KMS-11 (cell line): ENCODE measurements around the gene BATF.

Experiments
- H2AFZ ChIP-seq: fragments of 200-600 bp; sonication (generic); 2 replicates; pipeline ENCODE4 v1.6.1; 2016; ENCODE audit warnings: antibody characterized with exemption, mixed run types, low read depth
- H3K27ac ChIP-seq: fragments of 200-600 bp; sonication (generic); 2 replicates; pipeline ENCODE4 v1.6.1; 2016; ENCODE audit warnings: mild to moderate bottlenecking, mixed run types
- H3K27me3 ChIP-seq: fragments of 200-600 bp; sonication (generic); 2 replicates; pipeline ENCODE4 v1.6.1; 2017; ENCODE audit warnings: mild to moderate bottlenecking, low read depth, mixed run types, moderate library complexity; ENCODE audit not compliant: insufficient read depth
- H3K36me3 ChIP-seq: fragments of 200-600 bp; sonication (generic); 2 replicates; pipeline ENCODE4 v1.6.1; 2017; ENCODE audit warnings: mild to moderate bottlenecking, mixed run types; ENCODE audit not compliant: insufficient read depth
- H3K4me1 ChIP-seq: fragments of 200-600 bp; sonication (generic); 2 replicates; pipeline ENCODE4 v1.6.1; 2016; ENCODE audit warnings: mild to moderate bottlenecking, low read depth, mixed run types; ENCODE audit not compliant: poor library complexity, severe bottlenecking
- H3K4me2 ChIP-seq: fragments of 200-600 bp; sonication (generic); 2 replicates; pipeline ENCODE4 v1.7.0; 2016; ENCODE audit warnings: mild to moderate bottlenecking, mixed run types
- H3K4me3 ChIP-seq: fragments of 200-600 bp; sonication (generic); IDR thresholded peaks from 2 replicates; pipeline ENCODE4 v1.6.1; 2017; ENCODE audit warnings: low read depth, low read length, mixed read lengths; ENCODE audit not compliant: insufficient read depth
- H3K79me2 ChIP-seq: fragments of 200-600 bp; sonication (generic); 2 replicates; pipeline ENCODE4 v1.6.1; 2016; ENCODE audit warnings: low read depth, mixed run types; ENCODE audit not compliant: insufficient read depth
- H3K9ac ChIP-seq: fragments of 200-600 bp; sonication (generic); 2 replicates; pipeline ENCODE4 v1.6.1; 2016; ENCODE audit warnings: mild to moderate bottlenecking, mixed run types
- H4K20me1 ChIP-seq: fragments of 200-600 bp; sonication (generic); 2 replicates; pipeline ENCODE4 v1.6.1; 2016; ENCODE audit warnings: mild to moderate bottlenecking, mixed run types; ENCODE audit not compliant: insufficient read depth
- TF ChIP-seq, protein P1 (sequence below): fragments of 200-600 bp; sonication (generic); conservative IDR thresholded peaks from 2 replicates; pipeline ENCODE4 v1.6.1; 2017; ENCODE audit warnings: low read depth, mild to moderate bottlenecking, antibody characterized with exemption, low read length, moderate library complexity, mixed read lengths

The BATF gene

GRCh38 chr14:75577090-75577489 is 54.8 kb downstream of the BATF start:
- H3K4me1 ChIP-seq = peaks cover 14% of the 10 kb centered on the region
- no peaks in the 10 kb centered on the region for H3K36me3 ChIP-seq
- no peaks in the 10 kb centered on the region for H3K79me2 ChIP-seq
- TF ChIP-seq, protein P1, sequence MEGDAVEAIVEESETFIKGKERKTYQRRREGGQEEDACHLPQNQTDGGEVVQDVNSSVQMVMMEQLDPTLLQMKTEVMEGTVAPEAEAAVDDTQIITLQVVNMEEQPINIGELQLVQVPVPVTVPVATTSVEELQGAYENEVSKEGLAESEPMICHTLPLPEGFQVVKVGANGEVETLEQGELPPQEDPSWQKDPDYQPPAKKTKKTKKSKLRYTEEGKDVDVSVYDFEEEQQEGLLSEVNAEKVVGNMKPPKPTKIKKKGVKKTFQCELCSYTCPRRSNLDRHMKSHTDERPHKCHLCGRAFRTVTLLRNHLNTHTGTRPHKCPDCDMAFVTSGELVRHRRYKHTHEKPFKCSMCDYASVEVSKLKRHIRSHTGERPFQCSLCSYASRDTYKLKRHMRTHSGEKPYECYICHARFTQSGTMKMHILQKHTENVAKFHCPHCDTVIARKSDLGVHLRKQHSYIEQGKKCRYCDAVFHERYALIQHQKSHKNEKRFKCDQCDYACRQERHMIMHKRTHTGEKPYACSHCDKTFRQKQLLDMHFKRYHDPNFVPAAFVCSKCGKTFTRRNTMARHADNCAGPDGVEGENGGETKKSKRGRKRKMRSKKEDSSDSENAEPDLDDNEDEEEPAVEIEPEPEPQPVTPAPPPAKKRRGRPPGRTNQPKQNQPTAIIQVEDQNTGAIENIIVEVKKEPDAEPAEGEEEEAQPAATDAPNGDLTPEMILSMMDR = no peak
- H3K9ac ChIP-seq = no peak overlapping the region
- H3K27ac ChIP-seq = peak overlapping the region; percentile 35
- no peak overlapping the region for H3K4me3 ChIP-seq
- peak overlapping the region; percentile 90; the same call in 1 of the 2 replicates for H2AFZ ChIP-seq
- H4K20me1 ChIP-seq = no peaks in the 10 kb centered on the region
- H3K4me2 ChIP-seq = peak overlapping the region; percentile 81
- H3K27me3 ChIP-seq = no peaks in the 10 kb centered on the region

- H3K79me2 ChIP-seq = no peaks in the 10 kb centered on the region
- peak overlapping the region; percentile 81 for H3K4me2 ChIP-seq
- 0 out of 2 replicates have a peak overlapping the region, but pooled peaks have one; percentile 18 for H3K9ac ChIP-seq
- TF ChIP-seq, protein P1 = peak; percentile 54; the same call in 1 of the 2 replicates
- no peak overlapping the region for H3K4me3 ChIP-seq
- peaks cover 14% of the 10 kb centered on the region for H3K4me1 ChIP-seq
- no peaks in the 10 kb centered on the region for H3K27me3 ChIP-seq
- peak overlapping the region; percentile 35; the same call in 1 of the 2 replicates for H3K27ac ChIP-seq
- no peaks in the 10 kb centered on the region for H4K20me1 ChIP-seq
- no peaks in the 10 kb centered on the region for H3K36me3 ChIP-seq
- H2AFZ ChIP-seq = peak overlapping the region; percentile 90
Measured at GRCh38 chr14:75577729-75578101, 55.4 kb downstream of the BATF start.

GRCh38 chr14:75578102-75578785 is 56.0 kb downstream of the BATF start, which contains the start of gene FLVCR2:
FLVCR2 (plus strand) TSS chr14:75578620; CDS start chr14:75578973, 353 bp downstream.
- Histone ChIP-seq H3K36me3 (no peaks in the 10 kb centered on the region), H4K20me1 (no peaks in the 10 kb centered on the region), H3K4me3 (no peak within 1 kb of the TSS), H3K4me1 (peaks cover 14% of the 10 kb centered on the region), H3K4me2 (peak within 1 kb of the TSS; percentile 81), H3K27me3 (no peaks in the 10 kb centered on the region), H3K79me2 (no peaks in the 10 kb centered on the region), H3K9ac (0 out of 2 replicates have a peak within 1 kb of the TSS, but pooled peaks have one; percentile 18), H2AFZ (peak within 1 kb of the TSS; percentile 90), H3K27ac (peak within 1 kb of the TSS; percentile 35)
- TF ChIP-seq, protein P1 = no peak

DNA sequence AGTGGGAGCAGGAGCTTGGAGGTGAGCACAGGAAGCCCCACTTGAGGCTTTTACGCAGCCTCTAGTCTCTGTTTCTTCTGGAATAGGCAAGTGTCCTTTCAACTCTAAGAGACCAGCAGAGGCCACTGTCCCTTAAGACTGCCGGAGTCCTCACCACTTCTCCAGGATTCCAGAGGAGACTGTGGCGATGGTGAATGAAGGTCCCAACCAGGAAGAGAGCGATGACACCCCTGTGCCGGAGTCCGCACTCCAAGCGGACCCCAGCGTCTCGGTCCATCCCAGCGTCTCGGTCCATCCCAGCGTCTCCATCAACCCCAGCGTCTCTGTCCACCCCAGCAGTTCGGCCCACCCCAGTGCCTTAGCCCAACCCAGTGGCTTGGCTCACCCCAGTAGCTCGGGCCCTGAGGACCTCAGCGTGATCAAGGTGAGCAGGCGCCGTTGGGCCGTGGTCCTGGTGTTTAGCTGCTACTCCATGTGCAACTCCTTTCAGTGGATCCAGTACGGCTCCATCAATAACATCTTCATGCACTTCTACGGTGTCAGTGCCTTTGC is 56.6 kb downstream of the BATF start:
- Histone ChIP-seq H3K27ac (no peak overlapping the region), H3K36me3 (no peaks in the 10 kb centered on the region), H3K4me1 (peaks cover 14% of the 10 kb centered on the region), H4K20me1 (no peaks in the 10 kb centered on the region), H2AFZ (peak overlapping the region; percentile 76; the same call in 1 of the 2 replicates), H3K79me2 (no peaks in the 10 kb centered on the region), H3K4me2 (peak overlapping the region; percentile 45; the same call in 1 of the 2 replicates), H3K9ac (no peak overlapping the region), H3K27me3 (no peaks in the 10 kb centered on the region), H3K4me3 (no peak overlapping the region)
- TF ChIP-seq, protein P1 = no peak
